ENCODE data around the gene TMEM200C. TPM values are rescaled to one million over a fixed set of nuclear protein-coding genes. Genes with fewer than 3 reads are reported as not detected.

The TMEM200C gene
- total and polyA plus RNA-seq, 2 donors (not counting 1 experiment from before 2014, with no cell fraction given): 0.02 to 0.17 TPM

- H3K27ac ChIP-seq (ENCODE audit: insufficient read depth, low read length): no peak overlapping the region
- H3K9ac ChIP-seq (ENCODE audit: insufficient read depth, low read length): no peak overlapping the region
- no peak overlapping the region for H3K4me2 ChIP-seq (ENCODE audit: extremely low read depth, insufficient read depth, low read length)
- H3K27me3 ChIP-seq (ENCODE audit: control insufficient read depth, insufficient read depth, low read length): no peaks in the 10 kb centered on the region
- TF ChIP-seq, protein P1, sequence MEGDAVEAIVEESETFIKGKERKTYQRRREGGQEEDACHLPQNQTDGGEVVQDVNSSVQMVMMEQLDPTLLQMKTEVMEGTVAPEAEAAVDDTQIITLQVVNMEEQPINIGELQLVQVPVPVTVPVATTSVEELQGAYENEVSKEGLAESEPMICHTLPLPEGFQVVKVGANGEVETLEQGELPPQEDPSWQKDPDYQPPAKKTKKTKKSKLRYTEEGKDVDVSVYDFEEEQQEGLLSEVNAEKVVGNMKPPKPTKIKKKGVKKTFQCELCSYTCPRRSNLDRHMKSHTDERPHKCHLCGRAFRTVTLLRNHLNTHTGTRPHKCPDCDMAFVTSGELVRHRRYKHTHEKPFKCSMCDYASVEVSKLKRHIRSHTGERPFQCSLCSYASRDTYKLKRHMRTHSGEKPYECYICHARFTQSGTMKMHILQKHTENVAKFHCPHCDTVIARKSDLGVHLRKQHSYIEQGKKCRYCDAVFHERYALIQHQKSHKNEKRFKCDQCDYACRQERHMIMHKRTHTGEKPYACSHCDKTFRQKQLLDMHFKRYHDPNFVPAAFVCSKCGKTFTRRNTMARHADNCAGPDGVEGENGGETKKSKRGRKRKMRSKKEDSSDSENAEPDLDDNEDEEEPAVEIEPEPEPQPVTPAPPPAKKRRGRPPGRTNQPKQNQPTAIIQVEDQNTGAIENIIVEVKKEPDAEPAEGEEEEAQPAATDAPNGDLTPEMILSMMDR (conservative IDR thresholded peaks at IDR 0.05 in 1 of 2, IDR thresholded peaks at IDR 0.05 in 1 of 2; ENCODE audit: low read depth in 1 of 2, low read length in 2 of 2): no peak
- TF ChIP-seq EZH2 (IDR thresholded peaks at IDR 0.05; ENCODE audit: low read length, missing control alignments): no peak
- no peak overlapping the region for H3K4me3 ChIP-seq (replicated peaks in 1 of 4; ENCODE audit: control extremely low read depth in 1 of 4, insufficient read depth in 1 of 4, low read depth in 3 of 4, low read length in 4 of 4)
- no peak for DNase-seq (ENCODE audit: low read depth in 2 of 2)
- no peaks in the 10 kb centered on the region for H3K79me2 ChIP-seq (ENCODE audit: control insufficient read depth, insufficient read depth, low read length)
- H3K9me3 ChIP-seq (ENCODE audit: control insufficient read depth, insufficient read depth, low read depth, low read length): no peaks in the 10 kb centered on the region
- H2AFZ ChIP-seq (ENCODE audit: low read length): no peak overlapping the region
- H4K20me1 ChIP-seq (ENCODE audit: control insufficient read depth, extremely low read depth, insufficient read depth, low read length): no peaks in the 10 kb centered on the region
- no peaks in the 10 kb centered on the region for H3K36me3 ChIP-seq (ENCODE audit: control insufficient read depth, insufficient read depth, low read length)
- no peaks in the 10 kb centered on the region for H3K4me1 ChIP-seq (ENCODE audit: control insufficient read depth, extremely low read depth, insufficient read depth, low read length)
Measured at GRCh38 chr18:5937795-5938194, 42.5 kb upstream of the TMEM200C start.

DNA sequence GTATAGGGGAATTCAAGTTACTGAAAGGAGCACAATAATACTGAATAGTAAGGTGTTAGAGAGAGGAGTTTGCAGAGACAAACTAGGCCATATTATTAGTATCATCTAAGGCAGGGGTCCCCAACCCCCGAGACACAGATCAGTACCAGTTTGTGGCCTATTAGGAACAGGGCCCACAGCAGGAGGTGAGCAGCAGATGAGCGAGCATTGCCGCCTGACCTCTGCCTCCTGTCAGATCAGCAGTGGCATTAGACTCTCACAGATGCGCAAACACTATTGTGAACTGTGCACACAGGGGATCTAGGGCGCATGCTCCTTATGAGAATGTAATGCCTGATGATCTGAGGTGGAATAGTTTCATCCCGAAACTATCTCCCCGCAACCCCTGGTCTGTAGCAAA is 41.8 kb upstream of the TMEM200C start:
- H3K27ac ChIP-seq (ENCODE audit: insufficient read depth, low read length): no peak overlapping the region
- no peaks in the 10 kb centered on the region for H3K79me2 ChIP-seq (ENCODE audit: control insufficient read depth, insufficient read depth, low read length)

DNA sequence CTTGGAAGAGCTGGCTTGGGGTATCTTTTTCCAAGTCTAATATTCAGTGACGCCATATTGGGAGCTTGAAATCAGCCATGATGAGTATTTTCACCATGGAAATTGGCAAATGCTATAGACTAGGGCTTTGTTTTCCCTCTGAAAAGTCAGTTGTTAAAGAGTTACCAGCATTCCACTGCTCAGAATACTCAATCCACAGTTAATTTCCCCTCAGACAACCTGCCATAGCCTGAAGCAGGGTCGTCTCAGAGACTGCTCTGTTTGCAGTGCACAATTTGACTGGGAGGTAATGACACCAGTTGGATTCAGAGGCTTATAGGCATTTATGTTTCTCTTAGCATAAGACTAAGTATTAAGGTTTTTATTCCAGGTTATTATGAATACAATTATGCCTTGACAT is 35.5 kb upstream of the TMEM200C start:
- H3K27ac ChIP-seq (ENCODE audit: insufficient read depth, low read length): no peak overlapping the region
- TF ChIP-seq EZH2 (IDR thresholded peaks at IDR 0.05; ENCODE audit: low read length, missing control alignments): no peak
- TF ChIP-seq, protein P1 (conservative IDR thresholded peaks at IDR 0.05 in 1 of 2, IDR thresholded peaks at IDR 0.05 in 1 of 2; ENCODE audit: low read depth in 1 of 2, low read length in 2 of 2): no peak
- H3K4me3 ChIP-seq (replicated peaks in 1 of 4; ENCODE audit: control extremely low read depth in 1 of 4, insufficient read depth in 1 of 4, low read depth in 3 of 4, low read length in 4 of 4): no peak overlapping the region
- H4K20me1 ChIP-seq (ENCODE audit: control insufficient read depth, extremely low read depth, insufficient read depth, low read length): no peaks in the 10 kb centered on the region
- no peak for DNase-seq (ENCODE audit: low read depth in 2 of 2)
- H3K4me1 ChIP-seq (ENCODE audit: control insufficient read depth, extremely low read depth, insufficient read depth, low read length): no peaks in the 10 kb centered on the region
- no peaks in the 10 kb centered on the region for H3K27me3 ChIP-seq (ENCODE audit: control insufficient read depth, insufficient read depth, low read length)
- H2AFZ ChIP-seq (ENCODE audit: low read length): no peak overlapping the region
- H3K9ac ChIP-seq (ENCODE audit: insufficient read depth, low read length): no peak overlapping the region
- no peaks in the 10 kb centered on the region for H3K36me3 ChIP-seq (ENCODE audit: control insufficient read depth, insufficient read depth, low read length)
- H3K9me3 ChIP-seq (ENCODE audit: control insufficient read depth, insufficient read depth, low read depth, low read length): no peaks in the 10 kb centered on the region
- no peaks in the 10 kb centered on the region for H3K79me2 ChIP-seq (ENCODE audit: control insufficient read depth, insufficient read depth, low read length)
- H3K4me2 ChIP-seq (ENCODE audit: extremely low read depth, insufficient read depth, low read length): no peak overlapping the region

More for the DNA sequence above, 41.8 kb upstream of the TMEM200C start:
- no peaks in the 10 kb centered on the region for H3K36me3 ChIP-seq (ENCODE audit: control insufficient read depth, insufficient read depth, low read length)
- H3K9me3 ChIP-seq (ENCODE audit: control insufficient read depth, insufficient read depth, low read depth, low read length): no peaks in the 10 kb centered on the region
- H2AFZ ChIP-seq (ENCODE audit: low read length): no peak overlapping the region
- no peaks in the 10 kb centered on the region for H4K20me1 ChIP-seq (ENCODE audit: control insufficient read depth, extremely low read depth, insufficient read depth, low read length)
- no peak overlapping the region for H3K4me3 ChIP-seq (replicated peaks in 1 of 4; ENCODE audit: control extremely low read depth in 1 of 4, insufficient read depth in 1 of 4, low read depth in 3 of 4, low read length in 4 of 4)
- TF ChIP-seq, protein P1 (conservative IDR thresholded peaks at IDR 0.05 in 1 of 2, IDR thresholded peaks at IDR 0.05 in 1 of 2; ENCODE audit: low read depth in 1 of 2, low read length in 2 of 2): no peak
- TF ChIP-seq EZH2 (IDR thresholded peaks at IDR 0.05; ENCODE audit: low read length, missing control alignments): no peak
- H3K9ac ChIP-seq (ENCODE audit: insufficient read depth, low read length): no peak overlapping the region
- no peak for DNase-seq (ENCODE audit: low read depth in 2 of 2)
- no peak overlapping the region for H3K4me2 ChIP-seq (ENCODE audit: extremely low read depth, insufficient read depth, low read length)
- no peaks in the 10 kb centered on the region for H3K27me3 ChIP-seq (ENCODE audit: control insufficient read depth, insufficient read depth, low read length)
- no peaks in the 10 kb centered on the region for H3K4me1 ChIP-seq (ENCODE audit: control insufficient read depth, extremely low read depth, insufficient read depth, low read length)
